ENCODE data around the gene VANGL2.

DNA sequence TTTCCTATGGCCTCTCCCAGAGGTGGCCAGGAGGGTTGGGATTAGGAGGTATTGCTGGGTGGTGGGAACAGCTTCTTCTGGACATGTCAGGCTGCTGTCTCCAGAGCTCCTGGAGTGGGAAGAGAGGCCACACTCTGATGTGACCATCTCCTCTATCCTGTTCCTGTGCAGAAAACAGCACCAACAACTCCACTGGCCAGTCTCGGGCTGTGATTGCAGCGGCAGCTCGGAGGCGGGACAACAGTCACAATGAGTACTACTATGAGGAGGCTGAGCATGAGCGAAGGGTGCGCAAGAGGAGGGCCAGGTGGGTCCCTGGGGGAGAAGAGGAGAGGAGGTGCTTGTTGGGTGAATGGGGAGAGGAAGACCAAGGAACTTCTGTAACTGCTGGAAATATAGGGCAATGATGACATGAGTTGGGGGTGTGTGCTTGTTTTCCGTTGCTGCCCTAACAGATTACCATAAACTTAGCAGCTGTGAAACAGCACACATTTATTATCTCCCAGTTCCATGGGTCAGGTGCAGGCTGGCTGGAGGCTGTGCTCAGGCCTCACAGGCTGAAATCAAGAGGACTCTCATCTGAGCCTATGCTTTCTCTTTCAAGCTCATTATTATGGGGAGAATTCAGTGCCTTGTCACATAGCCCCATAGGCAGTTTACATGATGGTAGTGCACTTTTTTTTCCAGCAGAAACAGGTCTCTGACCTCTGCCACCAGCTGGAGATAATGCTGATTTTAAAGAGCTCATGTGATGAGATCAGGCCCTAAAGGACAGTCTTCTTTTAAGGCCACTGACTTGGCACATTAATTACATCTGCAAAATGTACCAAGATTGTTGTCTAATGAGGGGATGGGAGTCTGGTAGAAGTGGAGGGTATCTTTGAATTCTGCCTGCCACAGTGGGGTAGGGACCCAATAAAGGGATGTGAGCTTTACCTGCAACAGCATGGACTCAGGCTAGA lies 20.8 kb downstream of the VANGL2 start:
- TF ChIP-seq, protein P1, sequence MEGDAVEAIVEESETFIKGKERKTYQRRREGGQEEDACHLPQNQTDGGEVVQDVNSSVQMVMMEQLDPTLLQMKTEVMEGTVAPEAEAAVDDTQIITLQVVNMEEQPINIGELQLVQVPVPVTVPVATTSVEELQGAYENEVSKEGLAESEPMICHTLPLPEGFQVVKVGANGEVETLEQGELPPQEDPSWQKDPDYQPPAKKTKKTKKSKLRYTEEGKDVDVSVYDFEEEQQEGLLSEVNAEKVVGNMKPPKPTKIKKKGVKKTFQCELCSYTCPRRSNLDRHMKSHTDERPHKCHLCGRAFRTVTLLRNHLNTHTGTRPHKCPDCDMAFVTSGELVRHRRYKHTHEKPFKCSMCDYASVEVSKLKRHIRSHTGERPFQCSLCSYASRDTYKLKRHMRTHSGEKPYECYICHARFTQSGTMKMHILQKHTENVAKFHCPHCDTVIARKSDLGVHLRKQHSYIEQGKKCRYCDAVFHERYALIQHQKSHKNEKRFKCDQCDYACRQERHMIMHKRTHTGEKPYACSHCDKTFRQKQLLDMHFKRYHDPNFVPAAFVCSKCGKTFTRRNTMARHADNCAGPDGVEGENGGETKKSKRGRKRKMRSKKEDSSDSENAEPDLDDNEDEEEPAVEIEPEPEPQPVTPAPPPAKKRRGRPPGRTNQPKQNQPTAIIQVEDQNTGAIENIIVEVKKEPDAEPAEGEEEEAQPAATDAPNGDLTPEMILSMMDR (IDR thresholded peaks at IDR 0.05) = no peak
- TF ChIP-seq POLR2A (IDR thresholded peaks at IDR 0.05) = no peak
